ENCODE data around the gene EXPH5.
"Not testable (repeated sequence)": the region's sequence is repeated elsewhere in the genome, so short reads cannot be mapped to it uniquely, and the experiment has no call there.

EXPH5 gene, protein sequence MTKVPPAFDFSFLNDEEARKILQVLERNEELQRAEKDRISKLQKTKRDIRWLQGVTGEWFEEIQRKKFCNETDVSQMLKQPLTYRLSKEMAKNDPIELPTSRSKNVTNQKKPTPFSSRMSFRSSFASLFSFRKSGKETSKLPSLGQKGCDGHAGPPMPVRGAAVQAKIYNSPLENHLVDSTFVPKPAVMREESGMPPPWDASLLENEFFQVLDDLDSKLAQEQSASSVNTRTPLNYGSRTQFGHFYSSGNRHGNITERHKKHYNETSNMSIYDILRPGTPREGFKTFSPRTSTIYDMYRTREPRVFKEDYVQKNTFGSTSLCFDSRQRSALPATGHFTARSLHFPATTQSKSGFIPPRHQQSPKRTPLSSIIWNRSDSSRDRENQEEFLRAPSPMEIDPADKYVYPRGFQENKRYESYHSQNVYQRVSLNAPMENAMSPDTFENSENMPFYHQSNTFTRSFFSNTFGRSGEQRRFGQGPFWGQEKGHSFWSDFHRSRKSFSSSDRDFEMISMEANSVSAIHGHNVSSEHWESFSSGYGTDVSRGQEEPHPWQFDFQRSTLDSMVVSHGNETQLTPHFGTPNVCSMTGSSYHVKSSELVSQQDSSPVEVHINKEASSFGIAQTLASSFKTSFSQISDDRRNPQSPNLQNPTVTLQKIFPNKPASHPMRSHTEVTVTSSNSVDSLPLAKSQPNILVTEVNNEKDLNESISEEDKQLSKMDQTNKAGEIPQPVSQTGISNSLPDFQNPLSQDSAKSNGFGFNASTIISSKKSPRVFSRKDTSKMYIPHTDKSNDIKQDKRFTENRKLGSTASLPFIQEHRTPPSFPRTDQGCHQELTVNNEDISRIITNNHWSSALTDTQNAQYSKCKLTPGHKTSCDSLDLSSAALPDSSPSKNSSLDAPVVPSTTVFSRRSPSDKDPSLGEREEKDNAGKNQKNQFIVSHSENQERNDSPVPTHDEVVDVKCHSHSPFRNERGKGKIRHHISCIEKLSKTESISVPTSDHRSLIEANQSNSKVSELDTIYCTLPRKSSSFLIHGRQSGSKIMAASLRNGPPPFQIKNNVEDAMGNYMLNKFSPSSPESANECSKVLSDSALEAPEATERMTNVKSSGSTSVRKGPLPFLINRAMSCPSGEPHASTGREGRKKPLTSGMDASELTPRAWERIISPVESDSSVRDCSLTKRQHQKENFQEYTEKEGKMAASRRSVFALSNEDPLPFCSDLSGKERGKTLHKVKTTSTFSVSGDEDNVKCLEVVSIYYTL (N-terminal part only)

DNA sequence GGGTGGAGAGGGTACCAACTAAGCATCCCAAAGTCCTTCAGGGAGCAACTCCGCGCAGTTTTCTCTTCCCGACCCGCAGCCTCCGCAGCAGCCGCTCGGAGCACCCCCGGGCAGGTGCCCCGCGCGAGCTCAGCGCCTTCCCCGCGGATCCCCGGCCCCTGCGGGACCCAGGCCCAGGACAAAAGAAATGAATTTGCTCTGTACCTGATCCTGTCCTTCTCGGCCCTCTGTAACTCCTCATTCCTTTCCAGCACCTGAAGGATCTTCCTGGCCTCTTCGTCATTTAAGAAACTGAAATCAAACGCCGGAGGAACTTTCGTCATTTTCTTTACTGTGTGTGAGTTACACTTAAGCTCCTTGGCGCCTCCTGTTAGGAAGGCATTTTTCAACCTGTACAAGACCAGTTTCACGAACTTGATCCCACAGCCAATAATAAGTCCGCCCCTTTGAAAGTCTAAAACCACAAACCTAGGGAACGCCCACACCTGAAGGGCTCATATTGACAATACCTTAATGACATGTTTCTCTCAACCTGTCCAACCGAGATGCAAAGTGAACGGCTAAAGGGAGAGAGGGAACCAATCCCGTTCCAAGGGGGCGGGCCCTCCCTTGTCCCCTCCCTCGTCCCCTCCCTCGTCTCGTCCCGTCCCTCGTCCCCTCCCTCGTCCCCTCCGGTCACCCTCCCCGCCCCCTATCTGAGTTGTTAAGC lies at the start of gene EXPH5:
Gene EXPH5, minus strand, starts transcription at position 555 of the 709 bp plus-strand sequence. Its CDS starts 232 bp downstream, at position 323.
- peak; percentile 92 for DNase-seq (ENCODE audit: low spot score)

DNA sequence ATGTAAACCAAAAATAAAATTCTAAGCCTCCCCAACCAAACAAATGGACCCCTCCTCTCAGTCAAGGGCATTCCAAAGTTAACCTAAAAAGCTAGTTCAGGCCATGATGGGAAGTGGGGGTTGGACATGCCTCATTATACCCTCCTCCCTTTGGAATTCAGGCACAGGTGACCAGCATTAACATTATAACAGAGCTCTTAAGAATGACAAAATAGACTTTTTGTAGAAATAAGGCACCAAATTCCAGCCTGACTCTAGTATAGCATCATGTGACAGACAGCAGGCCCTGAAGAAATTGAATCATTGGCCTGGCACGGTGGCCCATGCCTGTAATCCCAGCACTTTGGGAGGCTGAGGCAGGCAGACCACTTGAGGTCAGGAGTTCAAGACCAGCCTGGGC lies 48.2 kb upstream of the EXPH5 start:
- DNase-seq (ENCODE audit: low spot score) = not testable (repeated sequence)

DNA sequence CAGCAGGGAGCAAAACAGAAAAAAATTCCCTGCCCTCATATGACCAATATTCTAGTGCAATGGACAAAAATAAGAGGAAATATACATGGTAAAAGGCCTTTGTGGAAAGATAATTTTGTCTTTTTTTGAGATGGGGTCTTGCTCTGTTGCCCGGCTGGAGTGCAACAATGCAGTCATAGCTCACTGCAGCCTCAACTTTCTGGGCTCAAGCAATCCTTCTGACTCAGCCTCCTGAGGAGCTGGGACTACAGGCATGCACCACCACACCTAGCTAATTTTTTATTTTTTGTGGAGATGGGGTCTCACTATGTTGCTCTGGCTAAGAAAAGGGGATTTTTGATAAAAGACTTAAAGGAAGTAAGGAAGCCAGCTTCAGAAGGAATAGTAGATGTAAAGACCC lies 45.6 kb upstream of the EXPH5 start:
- DNase-seq (ENCODE audit: low spot score) = no peak

DNA sequence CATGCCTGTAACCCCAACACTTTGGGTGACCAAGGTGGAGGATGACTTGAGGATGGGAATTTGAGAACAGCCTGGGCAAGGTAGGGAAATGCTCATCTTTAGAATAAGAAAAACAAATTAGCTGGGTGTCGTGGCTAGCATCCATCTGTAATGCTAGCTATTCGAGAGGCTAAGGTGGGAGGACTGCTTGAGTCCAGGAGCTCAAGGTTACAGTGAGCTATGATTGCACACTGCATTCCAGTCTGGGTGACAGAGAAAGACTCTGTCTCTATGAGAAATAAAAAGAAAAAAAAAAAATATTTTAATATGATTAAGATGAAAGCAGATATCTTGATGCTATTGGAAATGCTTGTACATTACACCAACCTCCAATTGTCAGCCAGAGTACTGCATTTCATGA lies 42.7 kb upstream of the EXPH5 start:
- no peak for DNase-seq (ENCODE audit: low spot score)

DNA sequence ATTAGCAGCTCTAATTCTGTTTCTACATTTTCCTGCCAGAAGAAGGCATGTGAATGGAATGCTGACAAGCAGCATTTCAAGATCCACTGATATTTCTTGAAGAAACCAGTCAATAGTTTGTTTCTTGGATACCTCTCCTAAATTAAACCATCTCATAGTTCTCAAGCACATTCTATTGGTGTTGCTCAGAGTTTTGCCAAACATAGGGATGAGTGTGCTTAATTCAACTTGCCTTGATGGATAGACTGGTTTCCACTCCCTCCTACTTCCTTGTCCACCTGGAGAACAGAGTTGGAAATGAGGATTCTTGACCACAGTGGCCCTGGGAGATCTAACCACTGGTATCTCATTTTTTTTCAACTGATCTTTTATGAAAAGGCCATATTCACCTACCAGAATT lies 41.5 kb upstream of the EXPH5 start:
- DNase-seq (ENCODE audit: low spot score) = no peak

DNA sequence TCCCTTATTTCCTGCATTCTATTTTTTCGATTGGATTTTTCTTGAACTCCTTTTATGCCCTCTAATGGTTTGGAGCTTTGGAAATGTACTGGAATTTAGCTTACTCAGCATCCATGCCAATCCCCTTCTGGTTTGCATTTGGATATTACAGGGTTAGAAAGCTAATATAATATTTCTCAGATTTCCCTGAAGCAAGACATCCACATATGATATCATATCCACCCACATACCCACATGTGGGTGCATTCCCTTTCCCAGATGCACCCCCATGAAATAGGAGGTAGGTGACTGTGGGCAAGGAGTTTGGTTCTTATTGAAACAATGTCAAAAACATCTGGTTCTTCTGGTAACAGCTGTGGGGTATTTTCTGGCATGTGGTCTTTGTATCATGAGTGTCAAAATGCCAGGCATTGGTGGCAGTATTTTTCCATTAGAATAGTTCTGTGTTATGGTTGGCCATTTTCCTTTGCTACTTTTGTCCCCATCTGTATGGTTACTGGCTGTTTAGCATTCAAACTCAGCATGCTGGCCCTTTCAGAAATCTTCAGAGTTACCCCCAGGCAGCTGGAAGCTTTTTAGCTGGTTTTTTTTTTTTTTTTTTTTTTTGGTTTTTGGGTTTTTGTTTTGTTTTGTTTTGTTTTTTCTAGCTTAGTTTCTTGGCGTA lies 38.6 kb upstream of the EXPH5 start:
- no peak for DNase-seq (ENCODE audit: low spot score)

DNA sequence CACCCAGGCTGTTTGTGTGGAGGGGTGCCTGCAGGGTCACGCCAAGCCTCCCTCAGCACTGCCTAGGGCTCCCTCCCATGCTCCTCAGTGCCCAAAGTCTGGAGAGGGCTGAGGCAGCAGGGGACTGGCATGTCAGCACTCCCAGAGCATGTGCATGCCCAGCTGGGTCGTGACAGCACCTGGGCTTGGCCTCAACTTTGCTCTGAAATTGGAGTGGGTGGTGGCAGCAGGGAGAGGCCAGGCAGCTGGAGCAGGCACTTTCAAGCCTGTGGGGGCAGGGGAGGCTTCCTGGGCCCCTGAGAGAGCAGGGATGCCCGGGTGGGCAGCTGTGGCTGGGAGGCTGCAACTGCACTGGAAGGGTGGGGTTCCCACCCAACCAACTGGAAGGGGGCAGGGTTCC lies 35.7 kb upstream of the EXPH5 start:
- DNase-seq (ENCODE audit: low spot score) = no peak

DNA sequence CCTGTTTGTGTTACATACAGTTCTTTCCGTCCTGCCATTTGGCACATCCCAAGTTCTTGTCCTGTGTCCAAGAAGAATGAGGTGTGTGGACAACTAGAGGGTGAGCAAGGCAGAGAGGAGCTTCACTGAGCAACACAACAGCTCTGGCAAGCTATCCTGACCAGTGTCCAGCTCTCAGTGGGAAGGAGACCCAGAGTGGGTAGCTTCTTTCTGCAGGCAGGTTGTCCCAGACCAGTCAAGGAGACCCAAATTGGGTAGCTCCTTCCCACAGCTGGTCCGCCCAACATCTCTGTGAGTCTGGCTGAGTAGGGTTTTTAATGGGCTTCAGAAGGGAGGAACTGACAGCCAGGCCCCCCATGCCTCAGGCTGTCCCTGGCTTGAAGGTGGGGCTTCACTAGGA lies 35.2 kb upstream of the EXPH5 start:
- no peak for DNase-seq (ENCODE audit: low spot score)

DNA sequence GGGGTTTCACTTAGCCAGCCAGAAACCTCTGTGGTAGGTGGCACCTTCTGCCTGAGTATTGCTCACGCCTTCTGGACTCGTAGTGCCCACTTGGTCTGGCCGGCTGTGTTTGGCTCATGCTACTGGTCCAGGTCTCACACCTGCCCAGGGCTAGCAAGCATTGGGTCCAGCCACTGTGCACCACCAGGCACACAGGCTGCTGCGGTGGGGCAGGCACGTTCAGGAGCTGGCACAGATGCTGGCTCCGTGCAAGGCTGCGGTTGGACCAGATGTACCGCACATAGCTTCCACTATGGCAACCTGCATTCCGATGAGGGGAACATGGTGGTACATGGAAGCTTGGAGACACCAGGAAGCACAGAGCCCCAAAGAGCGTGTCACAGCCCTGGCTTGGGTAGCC lies 34.8 kb upstream of the EXPH5 start:
- no peak for DNase-seq (ENCODE audit: low spot score)

DNA sequence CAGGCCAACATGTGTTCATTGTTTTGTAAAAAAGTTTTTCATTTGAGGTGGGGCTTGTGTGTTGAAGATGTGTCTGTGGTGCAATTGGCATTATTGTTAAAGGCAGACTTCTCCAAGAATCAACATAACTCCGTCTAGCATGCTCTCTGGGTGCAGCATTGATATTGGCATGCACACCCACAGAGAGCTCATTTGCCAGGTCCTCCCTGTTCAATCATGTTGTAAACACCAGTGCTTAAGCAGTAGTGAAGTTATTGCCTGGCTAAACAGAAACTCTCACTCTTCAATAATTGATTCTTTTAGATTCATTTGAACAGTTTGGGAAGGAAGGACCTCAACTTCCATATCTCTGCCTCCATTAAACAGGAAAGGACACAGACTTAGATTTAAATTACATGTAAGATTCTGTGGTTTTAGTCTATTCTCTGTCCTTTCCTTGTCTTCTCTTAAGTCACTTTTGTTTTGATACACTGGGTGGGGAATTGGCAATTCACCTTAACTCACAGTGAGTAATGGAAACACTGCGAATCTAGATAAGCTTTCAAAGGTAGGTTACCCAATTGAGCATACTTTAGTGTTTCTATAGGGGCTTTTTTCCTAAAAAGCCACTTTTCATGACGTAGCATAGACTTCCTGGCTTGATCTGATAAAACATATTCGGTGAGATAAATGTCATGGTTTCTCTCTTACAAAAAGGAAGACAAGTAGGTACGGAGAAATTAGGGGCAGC lies 30.8 kb upstream of the EXPH5 start:
- no peak for DNase-seq (ENCODE audit: low spot score)

DNA sequence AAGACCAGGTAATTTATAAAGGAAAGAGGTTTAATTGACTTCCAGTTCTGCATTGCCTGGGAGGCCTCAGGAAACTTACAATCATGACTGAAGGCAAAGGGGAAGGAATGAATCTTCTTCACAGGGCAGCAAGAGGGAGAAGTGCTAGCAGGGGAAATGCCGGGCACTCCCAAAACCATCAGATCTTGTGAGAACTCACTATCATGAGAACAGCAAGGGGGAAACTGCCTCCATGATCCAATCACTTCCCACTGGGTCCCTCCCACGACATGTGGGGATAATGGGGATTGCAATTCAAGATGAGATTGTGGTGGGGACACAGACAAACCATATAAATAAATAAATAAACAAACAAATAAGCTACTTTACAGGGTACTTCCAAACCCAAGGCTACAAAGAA lies 28.8 kb upstream of the EXPH5 start:
- DNase-seq (ENCODE audit: low spot score) = no peak

DNA sequence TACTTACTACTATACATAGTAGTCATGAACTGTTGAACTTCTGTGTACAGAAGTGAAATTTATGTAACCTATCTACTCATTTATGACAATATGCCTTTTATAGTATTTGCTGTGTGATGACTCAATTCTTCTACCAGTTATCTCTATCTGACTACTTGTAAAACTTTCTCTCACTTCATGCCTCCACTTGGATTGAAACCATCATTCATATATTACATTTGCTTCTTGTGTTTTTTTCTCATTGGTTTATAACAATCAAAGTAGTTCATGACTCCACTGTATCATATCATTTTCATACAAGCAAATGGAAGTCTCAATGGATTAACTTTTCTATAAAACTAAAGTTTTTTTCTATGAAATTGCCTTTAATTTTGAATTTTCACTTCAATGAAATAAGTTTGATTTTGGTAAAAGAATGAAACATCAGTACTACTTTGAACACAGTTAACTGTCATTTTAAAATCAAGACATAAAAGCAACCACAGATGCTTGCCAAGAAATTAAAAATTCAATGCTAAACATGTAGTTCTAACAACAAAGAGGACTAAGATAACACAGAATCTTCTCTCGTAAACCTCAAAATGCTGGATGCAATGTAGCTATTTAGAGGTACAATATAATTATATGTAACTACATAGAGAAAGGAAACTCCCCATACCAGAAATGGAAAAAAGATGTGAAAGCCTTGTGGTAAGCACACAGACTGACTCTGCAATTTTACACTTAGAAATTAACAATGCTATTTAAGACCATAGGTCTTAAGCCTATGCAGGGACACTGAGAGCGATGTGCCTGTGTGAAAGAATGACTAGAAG lies 27.6 kb upstream of the EXPH5 start:
- no peak for DNase-seq (ENCODE audit: low spot score)

DNA sequence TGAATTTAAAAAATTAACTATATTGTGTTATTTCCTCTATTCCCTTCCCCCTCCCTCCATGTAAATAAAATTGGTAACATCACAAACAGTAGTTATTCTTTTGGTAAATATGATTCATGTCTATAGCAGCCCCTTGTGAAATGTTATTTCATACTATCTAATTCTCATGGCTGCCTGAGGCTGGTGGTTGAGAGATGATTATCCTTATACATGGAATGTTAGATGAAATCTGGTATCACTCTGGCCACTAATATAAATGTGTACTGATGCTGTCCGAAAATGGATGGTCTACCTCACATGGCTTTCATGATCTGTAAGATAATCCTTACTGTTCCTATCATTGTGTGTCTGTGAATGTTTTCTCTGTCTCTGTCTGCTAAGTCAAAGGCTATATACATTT lies 25.0 kb upstream of the EXPH5 start:
- DNase-seq (ENCODE audit: low spot score) = no peak

DNA sequence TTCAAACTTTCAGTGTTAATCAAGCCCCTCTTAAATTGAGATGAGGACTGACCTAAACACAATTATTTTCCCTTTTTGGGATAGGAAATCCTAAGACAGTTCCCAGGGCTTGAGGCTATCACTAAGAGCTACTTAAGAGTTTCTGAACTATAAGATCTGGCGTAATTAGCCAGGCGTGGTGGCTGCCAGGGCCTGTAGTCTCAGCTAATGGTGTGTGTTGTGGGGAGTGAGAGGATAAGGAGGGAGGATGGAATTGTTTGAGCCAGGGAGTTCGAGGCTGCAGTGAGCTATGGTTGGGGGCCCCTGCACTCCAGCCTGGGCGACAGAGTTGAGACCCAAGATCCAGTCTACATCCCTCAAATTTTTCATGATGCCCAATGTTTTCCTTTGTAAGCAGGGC lies 23.5 kb upstream of the EXPH5 start:
- no peak for DNase-seq (ENCODE audit: low spot score)

DNA sequence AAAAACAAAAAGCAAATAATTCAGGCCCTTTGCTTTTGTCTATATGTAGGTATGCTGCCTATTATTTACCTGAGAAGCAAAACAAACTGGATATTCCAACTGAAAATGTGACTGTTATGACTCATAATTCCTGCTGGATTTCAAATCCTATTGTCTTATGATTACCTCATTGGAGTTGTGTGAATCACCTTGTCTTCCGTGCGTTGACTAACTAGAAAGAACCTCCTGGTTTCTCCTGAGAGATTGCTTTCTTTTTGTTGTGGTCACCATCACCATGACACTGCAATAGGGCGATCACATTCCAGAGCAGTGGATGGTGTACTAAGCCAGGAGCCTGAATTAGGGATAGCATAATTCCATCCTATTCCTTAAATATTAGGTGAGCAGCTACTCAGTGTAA lies 23.0 kb upstream of the EXPH5 start:
- DNase-seq (ENCODE audit: low spot score) = no peak

DNA sequence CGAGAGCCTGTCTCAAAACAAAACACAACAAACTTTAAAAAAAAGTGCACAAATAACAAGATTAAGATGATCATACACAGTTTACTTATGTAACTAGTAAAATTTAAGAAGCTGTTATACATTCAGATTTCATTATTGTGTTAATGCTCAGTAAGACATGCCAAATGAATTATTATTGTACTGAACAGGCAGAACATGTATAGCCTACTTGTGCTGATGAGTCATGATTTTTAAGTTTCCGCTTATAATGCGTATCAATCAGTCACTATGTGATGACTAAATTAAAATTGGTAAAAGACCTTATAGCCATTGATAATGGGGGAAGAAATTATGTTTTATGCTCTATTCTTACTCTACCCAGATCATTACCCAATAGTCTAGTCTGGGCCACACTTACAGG lies 20.5 kb upstream of the EXPH5 start:
- no peak for DNase-seq (ENCODE audit: low spot score)

DNA sequence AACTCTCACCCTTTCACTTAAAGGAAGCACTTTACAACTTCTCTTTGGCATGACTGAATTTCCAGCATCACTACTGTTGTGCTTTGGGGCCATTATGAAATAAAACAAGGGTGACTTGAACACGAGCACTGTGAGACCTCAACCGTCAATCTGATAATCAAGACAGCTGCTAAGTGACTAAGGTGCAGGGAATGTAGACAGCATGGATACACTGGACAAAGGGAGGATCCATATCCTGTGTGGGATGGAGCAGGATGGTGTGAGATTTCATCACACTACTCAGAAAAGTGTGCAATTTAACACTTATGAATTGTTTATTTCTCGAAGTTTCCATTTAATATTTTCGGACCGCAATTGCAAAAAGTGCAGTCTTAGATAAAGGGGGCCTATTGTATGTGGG lies 16.1 kb upstream of the EXPH5 start:
- DNase-seq (ENCODE audit: low spot score) = no peak

DNA sequence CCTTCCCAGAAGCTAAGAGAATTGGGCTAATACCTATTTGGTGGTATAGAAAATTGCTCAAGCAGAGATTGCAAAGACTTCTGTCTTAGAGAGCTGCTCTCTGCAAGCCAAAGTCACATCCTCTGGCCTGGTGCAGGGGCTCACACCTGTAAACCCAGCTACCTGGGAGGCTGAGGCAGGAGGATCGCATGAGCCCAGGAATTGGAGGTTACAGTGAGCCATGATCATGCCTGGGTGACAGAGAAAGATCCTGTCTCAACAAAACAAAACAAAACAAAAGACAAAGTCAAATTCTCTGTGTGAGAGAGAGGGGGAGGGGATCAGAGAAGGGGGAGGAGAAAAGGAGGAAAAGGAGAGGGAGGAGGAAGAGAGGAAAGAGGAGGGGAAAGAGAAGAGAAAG lies 15.0 kb upstream of the EXPH5 start:
- DNase-seq (ENCODE audit: low spot score) = no peak

DNA sequence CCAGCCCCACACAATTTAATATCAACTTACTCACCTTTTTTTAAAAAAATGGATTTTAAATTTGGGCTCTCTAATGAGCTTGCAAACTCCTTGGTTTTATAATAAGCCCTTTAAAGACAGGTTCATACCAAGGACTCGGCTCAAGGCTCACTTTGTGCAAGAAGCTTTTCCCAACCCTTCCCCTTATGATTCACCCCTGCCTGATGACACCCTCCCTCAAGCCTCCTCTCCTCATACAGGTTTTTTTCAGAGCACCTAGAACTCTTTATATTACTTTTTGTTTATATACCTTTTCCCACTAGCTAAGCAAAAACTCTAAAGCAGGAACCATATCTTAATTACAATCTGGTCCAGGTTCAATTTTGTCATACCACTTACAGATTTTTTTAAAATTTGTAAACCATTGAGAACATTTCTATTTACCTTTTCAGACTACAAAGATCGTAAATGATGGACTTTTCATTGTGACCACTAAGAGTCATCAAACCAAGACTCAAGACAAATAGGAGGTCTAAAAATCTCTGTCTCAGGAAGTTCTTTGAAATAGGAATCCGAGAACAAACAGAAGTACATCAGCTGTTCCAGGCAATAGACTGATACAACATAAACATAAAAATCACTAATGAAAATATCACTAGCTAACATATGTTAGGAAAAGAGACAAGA lies 13.1 kb upstream of the EXPH5 start:
- no peak for DNase-seq (ENCODE audit: low spot score)

Data from Ammon's horn (tissue), 1 donor.